OCI-LY7 (cell line): ENCODE results near the gene NFKBIB.

ENCODE experiments used
- EZH2phosphoT487 ChIP-seq: fragments of 200-600 bp; sonication (generic); IDR thresholded peaks from 2 replicates; pipeline ENCODE4 v1.6.1; 2018; ENCODE audit warnings: low read depth, borderline replicate concordance, mild to moderate bottlenecking, mixed run types, antibody characterized with exemption, low read length, moderate library complexity, mixed read lengths
- TF ChIP-seq, protein P1 (sequence below): fragments of 200-600 bp; sonication (generic); conservative IDR thresholded peaks from 2 replicates; pipeline ENCODE4 v1.5.1; 2014; ENCODE audit warnings: mild to moderate bottlenecking, antibody characterized with exemption, low read length, moderate library complexity, mixed read lengths

DNA sequence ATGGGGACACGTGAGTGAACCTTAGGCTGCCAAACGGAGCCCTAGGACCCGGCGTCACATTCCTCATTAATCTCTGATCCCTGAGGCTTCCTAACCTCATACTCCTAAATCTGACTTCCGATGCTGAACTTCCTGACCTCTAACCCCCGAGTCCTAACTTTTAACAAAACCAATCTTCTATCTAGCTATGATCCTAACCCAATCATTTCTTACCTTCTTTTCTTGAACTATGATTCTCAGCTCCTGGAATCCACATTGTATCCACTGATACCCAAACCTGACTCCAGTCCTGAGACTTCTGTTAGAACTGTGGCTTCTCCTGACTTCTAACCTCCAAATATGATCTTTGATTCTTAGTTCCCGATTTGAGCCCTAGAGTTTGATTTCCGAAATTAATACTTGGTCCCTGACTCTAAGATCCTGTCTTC is 447 bp downstream of the NFKBIB start:
- TF ChIP-seq, protein P1, sequence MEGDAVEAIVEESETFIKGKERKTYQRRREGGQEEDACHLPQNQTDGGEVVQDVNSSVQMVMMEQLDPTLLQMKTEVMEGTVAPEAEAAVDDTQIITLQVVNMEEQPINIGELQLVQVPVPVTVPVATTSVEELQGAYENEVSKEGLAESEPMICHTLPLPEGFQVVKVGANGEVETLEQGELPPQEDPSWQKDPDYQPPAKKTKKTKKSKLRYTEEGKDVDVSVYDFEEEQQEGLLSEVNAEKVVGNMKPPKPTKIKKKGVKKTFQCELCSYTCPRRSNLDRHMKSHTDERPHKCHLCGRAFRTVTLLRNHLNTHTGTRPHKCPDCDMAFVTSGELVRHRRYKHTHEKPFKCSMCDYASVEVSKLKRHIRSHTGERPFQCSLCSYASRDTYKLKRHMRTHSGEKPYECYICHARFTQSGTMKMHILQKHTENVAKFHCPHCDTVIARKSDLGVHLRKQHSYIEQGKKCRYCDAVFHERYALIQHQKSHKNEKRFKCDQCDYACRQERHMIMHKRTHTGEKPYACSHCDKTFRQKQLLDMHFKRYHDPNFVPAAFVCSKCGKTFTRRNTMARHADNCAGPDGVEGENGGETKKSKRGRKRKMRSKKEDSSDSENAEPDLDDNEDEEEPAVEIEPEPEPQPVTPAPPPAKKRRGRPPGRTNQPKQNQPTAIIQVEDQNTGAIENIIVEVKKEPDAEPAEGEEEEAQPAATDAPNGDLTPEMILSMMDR: no peak
- no peak for TF ChIP-seq EZH2phosphoT487
